EL (cell line): ENCODE results near the gene KIF1A.
"Not testable (repeated sequence)": the region's sequence is repeated elsewhere in the genome, so short reads cannot be mapped to it uniquely, and the experiment has no call there.

ENCODE experiments used
- DNase-seq: peaks from one replicate; pipeline ENCODE4 v3.0.0-alpha.2; 2016

Gene KIF1A

GRCh38 chr2:240683329-240683979 is 136.6 kb downstream of the KIF1A start:
- DNase-seq, result not testable (repeated sequence)

- DNase-seq, result not testable (repeated sequence)
These were observed 137.4 kb downstream of the KIF1A start, which contains the start of gene AQP12B for GRCh38 chr2:240682431-240683224. Gene AQP12B (minus strand): TSS chr2:240682885. CDS start chr2:240682837, 48 bp downstream.

DNA sequence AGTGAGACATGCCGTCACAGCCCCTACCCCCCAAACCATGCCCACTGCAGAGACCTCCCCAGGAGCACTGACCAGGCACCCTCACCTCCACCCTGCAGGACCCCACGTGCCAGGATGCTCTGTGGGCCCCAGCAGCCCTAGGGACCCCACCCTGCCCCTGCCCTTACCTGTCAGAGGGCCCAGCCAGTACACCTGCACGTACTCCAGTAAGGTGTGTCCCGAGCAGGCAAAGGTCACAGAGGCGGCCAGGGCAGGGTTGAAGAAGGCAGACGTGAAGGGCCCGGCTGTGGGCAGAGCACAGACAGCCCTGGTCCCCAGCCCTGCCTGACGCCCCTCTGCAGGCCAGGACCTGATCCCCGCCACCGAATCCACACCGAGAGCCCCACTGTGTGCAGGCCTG is 139.8 kb downstream of the KIF1A start:
- not testable (repeated sequence) for DNase-seq

- not testable (repeated sequence) for DNase-seq
These were observed 141.1 kb downstream of the KIF1A start for GRCh38 chr2:240678909-240679308.

DNA sequence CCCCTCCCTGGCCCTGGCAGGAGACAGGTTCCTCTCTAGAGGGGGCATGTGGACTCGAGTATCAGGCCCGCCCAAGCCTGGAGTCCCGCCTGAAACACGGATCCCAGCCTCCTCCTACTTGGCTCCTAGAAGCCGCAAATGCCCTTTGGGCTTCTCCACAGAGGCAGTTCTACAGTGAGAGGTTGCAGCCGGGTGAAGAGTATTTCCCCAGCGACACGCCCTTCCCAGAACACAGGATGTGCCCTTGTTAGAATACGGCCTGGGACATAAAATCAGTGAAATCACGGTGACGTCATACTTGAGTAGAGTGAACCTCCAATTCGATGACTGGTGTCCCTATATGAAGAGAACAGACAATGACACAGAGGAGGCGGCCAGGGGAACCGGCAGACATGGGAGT is 142.0 kb downstream of the KIF1A start:
- not testable (repeated sequence) for DNase-seq

DNA sequence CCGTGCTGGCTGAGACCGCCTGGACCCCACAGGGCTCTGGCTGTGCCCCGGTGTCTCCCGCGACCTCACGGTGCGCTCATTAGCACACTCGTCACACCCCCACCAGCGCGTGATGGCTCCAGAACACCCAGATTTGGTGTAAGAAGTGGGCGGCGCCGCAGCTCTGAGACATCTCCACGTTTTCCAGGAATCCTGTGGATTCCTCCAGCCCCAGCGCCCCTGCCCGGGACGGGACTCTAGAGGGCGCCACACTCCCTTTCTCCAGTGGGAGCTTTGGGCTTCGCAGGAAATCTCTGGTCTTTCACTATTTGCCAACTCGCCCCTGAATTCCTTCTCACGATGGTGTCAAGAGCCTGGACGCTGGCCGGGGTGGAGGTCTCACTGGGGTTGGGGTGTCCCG is 144.7 kb downstream of the KIF1A start:
- not testable (repeated sequence) for DNase-seq

GRCh38 chr2:240674461-240675184 is 145.4 kb downstream of the KIF1A start:
- not testable (repeated sequence) for DNase-seq

DNA sequence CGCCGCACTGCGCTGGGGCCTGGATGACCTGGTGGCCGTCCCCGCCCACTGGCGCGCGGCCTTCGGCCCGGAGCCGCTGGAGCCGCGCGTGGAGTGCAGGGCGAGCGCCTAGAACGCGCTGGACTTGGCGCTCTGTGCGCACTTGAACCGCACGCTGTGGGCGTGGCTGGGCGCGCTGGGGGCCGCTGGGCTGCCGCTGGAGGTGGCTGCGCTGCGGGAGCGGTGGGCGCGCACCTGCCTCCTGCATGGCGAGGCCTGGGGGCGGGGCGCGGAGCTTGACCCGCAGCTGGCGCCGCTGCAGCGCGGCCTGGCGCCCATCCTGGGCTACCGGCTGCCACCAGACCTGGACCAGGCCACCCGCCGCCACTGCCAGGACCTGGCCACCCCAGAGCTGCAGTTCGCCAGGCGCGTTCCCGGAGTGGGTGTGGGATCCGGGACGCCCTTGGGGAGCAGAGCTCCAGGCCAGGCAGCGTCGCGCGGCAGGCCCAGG is 147.3 kb downstream of the KIF1A start:
- DNase-seq, result no peak

DNA sequence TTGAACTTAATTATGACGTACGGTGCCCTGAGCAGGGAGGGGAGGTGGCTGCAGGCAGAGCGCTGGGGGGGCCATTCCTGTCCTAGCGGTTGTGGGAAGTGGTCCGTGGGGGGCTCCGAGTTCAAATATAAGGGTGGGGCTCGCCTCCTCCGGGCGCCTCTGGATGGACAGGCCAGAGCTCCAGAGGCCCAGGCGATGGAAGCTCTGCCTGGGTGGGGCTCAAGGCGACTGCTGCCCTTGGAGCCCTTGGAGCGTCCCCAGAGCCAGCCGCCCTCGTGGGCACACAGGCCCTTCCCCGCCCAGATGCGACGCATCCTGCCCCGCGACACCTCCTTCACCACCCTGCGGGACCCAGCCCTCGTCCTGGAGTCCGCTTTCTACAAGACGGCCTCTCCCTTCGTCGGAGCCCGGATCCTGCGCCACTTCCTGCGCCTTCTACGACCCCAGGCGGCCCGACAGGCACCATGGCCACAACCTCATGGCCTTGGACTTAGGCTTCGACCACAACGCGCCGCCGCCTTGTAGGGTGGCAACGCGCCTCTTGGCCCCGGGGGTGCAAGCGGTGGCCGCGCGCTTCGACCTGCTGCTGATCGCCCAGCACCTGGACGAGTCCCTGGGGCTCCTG is 147.8 kb downstream of the KIF1A start:
- no peak for DNase-seq

- DNase-seq, result no peak
These were observed 149.1 kb downstream of the KIF1A start for GRCh38 chr2:240670950-240671349.

DNA sequence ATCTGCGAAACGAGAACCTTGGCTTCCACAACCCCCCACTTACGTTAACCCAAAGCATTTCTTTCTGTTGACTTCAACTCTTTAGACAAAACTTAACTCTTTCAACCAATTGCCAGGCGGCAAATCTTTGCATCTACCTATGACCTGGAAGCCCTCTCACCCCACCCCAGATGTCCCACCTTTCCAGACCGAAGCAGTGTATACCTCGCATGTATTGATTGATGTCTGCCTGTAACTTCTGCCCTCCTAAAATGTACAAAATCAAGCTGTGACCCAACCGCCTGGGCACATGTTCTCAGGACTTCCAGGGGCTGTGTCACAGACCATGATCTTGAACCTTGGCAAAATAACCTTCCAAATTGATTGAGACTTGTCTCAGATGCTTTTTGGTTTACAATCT is 149.6 kb downstream of the KIF1A start:
- DNase-seq, result no peak

DNA sequence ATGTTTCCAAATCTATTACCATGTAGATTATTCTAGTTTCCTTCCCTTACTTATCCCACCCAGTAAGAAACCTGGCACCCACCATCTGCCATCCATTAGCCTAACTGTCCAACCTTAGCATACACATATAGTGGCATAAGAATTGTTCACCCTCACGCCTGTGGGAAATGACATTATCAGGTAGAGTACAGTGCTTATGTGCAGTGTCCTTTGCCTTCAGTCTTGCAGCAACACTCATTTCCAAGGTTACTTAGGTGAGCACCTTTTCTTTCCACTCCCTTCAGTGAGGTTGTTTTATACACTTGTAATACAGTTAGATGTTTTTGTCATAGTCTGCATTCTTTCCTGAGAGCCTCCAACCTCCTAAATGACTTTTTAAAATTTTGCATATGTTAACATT is 155.4 kb downstream of the KIF1A start:
- no peak for DNase-seq
